ENCODE results near the gene SEPSECS. TPM values are rescaled to one million over a fixed set of nuclear protein-coding genes. Genes with fewer than 3 reads are reported as not detected.

Gene SEPSECS
- total RNA-seq, 1 donor: 6.7 TPM

DNA sequence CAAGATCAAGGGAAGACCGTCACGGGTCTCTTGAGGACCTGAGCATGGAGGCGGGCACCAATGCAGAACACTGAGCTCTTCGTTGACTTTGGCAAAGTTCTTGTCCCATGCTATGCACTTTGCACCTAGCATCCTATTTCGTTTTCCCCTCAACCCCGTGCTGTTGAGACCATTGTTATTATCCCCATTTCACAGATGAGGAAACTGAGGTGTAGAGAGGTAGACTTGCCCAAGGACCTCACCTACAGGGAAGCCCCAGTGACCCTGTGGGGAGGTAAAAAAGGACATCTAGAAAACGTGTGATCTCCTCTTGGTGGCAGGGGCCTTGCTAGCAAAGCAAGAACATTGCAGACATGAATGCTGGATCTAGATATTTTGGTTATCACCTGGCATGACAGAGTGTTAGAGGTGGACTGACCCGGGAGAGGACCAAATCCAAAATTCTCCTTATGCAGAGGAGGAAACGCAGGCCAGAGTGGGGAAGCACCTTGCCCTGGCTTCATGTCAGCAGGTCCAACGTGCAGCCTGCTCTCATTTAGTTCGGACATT lies 48.5 kb downstream of the SEPSECS start:
- no peak for DNase-seq (ENCODE audit: low read depth in 2 of 3, low spot score in 2 of 3)

DNA sequence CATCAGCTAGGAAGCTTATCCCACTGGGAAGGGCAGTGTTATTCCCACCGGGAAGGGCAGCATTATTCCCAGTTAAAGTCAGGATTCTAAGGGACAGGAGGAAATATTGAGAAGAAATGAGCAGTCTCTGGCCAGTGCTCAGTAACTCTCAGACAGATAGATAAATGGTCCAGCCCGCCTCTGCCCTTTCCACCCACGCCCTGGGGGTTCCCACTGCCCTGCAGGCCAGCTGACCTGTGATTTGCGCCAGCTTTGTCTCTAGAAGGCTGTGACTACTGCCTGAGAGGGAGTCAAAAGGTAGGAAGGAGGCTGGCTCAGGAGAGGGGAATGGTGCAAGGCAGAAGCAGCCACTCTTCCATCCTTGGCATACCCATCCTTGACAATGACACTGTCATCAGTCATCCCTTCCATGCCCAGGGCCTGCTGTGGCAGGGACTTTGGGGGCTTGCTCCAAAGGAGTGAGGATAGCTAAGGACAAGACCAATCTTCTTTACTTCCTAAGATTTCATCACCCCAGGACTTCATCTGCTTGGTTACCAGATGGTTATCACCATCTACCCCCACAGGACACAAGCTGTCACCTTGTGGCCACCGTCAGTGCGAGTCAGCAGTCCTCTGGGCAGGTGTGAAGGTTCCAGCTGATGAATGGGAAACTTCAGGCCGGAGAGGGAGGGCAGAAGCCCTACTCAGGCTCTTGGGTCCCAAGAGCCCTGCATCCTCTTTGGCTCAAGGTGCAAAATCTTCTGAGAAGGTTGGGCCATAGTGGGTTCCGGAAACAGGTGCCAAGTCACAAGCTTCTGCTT lies 49.5 kb downstream of the SEPSECS start:
- DNase-seq (ENCODE audit: low read depth in 2 of 3, low spot score in 2 of 3): no peak

DNA sequence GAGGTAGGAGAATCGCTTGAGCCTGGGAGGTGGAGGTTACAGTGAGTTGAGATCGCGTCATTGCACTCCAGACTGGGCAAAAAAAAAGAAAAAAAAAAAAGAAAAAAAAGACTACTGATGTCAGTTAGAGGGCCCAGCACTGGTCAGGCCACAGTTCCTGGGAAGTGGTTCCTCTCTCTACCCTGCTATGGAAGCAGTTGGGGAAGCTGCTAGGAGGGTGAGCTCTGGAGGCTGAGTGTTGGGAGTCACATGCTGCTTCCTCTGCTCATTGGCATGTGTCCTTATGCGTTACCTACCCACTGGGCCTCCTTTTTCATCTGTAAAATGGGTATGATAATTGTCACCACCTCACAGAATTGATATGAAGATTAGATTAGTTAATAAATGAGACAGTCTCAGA lies 50.7 kb downstream of the SEPSECS start:
- no peak for DNase-seq (ENCODE audit: low read depth in 2 of 3, low spot score in 2 of 3)

GRCh38 chr4:25108556-25108955 lies 51.7 kb downstream of the SEPSECS start:
- no peak for DNase-seq (ENCODE audit: low read depth in 2 of 3, low spot score in 2 of 3)

DNA sequence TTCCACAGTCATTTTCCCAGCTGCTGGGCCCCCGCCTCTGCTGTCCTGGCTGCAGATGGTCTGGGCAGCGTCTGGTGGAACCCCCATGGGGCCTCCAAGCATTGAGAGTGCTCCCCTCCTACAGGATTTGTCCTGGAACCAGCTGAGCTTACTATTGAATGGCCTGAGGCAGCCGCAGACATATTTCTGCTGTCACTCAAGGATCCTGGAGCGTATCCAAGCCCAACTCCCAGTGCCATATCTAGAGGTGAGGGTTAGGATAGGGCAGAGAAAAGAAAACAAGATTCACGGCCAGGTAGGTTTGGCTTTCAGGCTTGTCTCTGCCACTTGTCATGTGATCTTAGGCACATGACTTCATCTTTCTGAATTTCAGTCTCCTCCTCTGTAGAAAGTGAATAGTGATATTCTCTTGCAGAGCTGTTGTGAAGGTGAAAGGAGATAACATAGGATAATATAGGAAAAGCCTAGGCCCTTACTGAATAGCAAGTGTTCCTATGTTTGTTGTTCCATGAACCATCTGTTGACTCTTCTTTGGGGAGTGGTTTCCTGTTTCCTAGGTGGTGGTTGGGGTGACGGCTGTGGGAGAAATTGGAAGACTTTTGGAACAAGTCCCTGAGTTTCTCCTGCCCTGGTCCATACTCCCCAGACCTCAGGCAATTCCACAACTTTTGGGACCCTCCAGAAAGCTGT lies 52.3 kb downstream of the SEPSECS start:
- no peak for DNase-seq (ENCODE audit: low read depth in 2 of 3, low spot score in 2 of 3)

DNA sequence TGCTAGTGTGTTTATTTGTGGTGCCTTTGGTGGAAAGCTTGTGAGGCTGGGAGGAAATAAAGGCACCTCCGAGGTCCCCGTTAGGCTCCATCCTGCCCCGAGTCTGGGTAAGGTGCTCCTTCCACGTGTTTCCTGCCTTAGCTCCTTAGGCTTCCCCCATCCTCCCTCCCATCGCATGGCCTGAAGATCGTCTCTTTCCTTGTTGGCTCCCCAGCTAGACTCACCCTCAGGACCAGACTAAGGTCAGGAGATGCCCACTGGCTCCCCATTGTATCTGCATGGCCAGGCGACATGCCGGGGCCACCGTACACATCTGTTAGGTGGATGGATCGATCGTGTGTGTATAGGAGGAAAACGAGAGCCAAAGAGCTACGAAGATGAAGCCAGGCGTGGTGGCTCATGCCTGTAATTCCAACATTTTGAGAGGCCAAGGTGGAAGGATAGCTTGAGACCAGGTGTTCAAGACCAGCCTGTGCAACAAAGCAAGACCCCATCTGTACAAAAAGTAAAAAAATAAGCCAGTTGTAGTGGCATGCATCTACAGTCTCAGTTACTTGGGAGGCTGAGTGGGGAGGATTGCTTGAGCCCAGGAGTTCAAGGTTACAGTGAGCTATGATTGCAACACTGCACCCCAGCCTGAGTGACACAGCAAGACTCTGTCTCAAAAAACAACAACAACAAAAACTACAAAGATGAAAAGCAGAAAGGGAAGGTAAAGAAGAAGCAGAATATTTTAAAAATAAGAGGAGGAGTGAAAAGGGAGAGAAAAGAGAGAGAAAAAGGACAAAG lies 53.7 kb downstream of the SEPSECS start:
- no peak for DNase-seq (ENCODE audit: low read depth in 2 of 3, low spot score in 2 of 3)

DNA sequence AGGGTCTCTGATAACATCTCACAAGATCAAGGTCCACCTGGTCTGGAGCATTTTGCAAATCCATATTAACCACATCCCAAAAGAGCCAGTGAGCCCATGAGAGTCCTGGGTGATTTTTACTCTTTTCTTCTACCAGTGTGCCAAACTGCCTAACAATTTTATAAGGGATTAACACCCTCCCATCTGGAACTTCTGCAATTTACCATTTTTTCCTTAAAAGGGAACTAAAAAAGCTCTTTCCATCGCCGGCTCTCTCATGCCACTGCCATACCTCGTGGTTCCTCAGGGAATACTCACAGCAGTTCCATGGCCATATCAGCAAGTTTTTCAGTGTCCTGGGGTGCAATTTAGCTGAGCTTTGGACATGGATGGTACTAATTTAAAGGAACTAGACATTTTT lies 55.7 kb downstream of the SEPSECS start:
- DNase-seq (ENCODE audit: low read depth in 2 of 3, low spot score in 2 of 3): no peak

DNA sequence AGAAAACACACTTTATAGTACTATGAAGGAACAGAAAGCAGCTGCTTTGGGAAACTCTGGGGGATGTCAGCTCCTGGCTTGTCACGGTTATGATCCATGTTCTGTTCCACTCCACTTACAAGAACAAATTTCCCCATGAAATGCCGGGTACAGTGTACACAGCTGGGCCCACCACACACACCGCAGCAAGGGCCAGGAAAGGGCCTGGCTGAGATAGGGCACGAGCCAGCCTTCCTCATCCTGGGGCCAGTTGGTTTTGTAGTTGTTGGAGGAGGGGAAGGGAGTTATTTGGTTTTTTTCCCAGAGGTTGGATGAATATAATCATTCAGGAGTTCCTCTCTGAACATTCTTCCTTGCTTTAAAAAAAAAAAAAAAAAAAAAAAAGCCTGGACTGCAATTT lies 56.8 kb downstream of the SEPSECS start:
- no peak for DNase-seq (ENCODE audit: low read depth in 2 of 3, low spot score in 2 of 3)

GRCh38 chr4:25101836-25102235 lies 58.4 kb downstream of the SEPSECS start:
- DNase-seq (ENCODE audit: low read depth in 2 of 3, low spot score in 2 of 3): no peak

DNA sequence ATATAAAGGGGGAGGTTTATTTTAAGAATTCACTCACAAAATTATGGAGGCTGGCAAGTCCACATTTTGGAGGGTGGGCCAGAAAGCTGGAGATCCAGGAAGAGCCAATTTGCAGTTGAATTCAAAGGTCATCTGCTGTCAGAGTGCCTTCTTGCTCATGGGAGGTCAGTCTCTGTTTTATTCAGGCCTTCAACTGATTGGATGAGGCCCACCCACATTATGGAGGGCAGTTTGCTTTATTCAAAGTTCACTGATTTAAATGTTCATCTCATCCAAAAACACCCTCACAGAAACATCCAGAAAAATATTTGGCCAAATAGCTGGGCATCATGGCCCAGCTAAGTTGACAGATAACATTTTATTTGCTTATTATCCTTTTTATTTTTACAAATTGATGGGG lies 59.5 kb downstream of the SEPSECS start:
- no peak for DNase-seq (ENCODE audit: low read depth in 2 of 3, low spot score in 2 of 3)

- no peak for DNase-seq (ENCODE audit: low read depth in 2 of 3, low spot score in 2 of 3)
Measured at GRCh38 chr4:25100021-25100555, 60.2 kb downstream of the SEPSECS start.

DNA sequence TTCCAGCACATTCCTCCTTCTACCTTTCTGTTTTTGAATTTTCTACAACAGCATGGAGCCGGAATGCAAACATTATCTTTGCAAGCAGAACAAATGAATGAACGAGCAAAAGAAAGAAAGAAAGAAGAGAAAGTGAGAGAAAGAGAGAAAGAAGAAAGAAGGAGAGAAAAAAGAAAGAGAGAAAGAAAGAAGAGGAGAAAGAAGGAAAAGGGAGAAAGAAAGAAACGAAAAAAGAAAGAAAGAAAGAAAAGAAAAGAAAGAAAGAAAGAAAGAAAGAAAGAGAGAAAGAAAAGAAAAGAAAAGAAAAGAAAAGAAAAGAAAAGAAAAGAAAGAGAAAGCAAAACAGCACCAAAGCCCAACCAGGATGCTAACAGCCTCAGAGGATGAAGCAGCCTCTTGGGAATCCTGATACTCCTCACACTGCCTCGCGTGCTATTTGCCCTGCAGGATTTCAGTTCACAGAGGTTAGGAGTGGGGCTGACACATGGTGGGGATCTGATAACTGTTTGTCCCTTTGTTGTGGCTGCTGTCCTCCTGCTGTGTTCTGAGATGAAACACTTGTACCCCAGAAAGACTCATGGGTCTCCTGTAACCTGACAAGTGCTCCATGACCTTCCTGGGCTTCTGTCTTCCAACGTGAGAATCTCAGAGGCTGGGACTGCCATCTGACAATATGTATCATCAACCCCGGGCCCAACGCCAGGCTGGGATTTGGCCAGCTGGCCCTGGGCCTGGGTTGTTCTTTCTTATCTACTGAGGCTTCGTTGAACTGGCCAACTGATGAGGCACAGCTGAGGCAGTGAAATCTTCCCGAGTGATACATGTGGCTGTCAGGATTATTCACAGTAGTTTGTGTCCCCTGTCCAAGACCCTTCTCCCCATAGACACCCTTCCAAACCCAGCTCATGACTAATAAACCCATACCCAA lies 61.0 kb downstream of the SEPSECS start:
- DNase-seq (ENCODE audit: low read depth in 2 of 3, low spot score in 2 of 3): no peak

GRCh38 chr4:25096981-25097443 lies 63.2 kb downstream of the SEPSECS start:
- no peak for DNase-seq (ENCODE audit: low read depth in 2 of 3, low spot score in 2 of 3)

DNA sequence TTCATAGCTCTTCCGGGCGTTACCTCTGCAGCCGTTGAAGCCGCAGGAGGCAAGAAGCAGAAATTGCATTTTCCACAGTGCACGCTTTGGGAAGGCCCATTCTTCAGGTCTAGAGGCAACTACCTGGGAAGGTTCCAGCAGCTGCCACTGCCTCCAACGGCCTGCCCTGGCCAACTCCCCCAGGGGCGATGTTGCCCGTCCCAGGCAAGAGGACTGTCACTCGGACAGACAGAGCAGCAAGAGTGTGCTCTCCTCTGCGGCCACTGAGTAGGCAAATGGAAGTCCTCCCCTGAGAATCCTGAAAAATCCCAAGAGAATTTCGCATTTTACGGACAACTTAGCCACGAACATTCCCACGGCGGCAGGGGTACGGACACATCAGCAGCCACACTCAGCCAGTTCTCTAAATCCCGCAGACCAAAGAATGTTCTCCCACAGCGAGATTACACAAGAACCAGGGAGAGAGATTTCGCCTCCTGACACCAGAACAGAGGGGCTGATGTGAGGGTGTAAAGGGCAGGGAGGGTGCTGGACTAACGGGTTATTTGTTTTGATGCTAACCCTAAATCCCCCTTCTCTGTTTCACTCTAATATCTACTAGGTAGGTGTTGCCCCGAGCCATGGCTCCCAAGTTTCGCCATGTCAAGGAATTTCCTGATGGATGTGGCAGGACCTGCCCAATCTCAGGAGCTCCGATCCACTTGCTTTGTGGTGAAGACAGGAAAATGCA lies 63.8 kb downstream of the SEPSECS start:
- no peak for DNase-seq (ENCODE audit: low read depth in 2 of 3, low spot score in 2 of 3)

- no peak for DNase-seq (ENCODE audit: low read depth in 2 of 3, low spot score in 2 of 3)
Measured at GRCh38 chr4:25095837-25096236, 64.4 kb downstream of the SEPSECS start.

GRCh38 chr4:25092139-25092538 lies 68.1 kb downstream of the SEPSECS start:
- DNase-seq (ENCODE audit: low read depth in 2 of 3, low spot score in 2 of 3): no peak

DNA sequence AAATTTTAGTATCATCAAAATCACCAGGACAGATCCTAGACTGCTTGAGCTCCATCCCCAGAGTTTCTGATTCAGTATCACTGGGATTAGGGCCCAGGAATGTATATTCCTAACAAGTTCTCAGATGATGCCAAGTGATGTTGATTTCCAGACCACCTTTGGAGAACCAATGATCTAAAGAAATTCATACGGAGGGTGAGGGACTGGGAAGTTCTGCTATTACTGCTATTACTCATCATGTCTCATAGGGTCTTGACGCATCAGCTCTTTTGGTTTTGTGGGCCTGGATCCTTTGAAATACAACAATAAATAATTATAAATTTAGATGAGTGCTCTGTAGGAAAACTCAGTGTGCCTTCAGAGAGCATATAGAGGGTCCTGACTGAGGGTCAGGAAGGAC lies 69.7 kb downstream of the SEPSECS start:
- no peak for DNase-seq (ENCODE audit: low read depth in 2 of 3, low spot score in 2 of 3)

DNA sequence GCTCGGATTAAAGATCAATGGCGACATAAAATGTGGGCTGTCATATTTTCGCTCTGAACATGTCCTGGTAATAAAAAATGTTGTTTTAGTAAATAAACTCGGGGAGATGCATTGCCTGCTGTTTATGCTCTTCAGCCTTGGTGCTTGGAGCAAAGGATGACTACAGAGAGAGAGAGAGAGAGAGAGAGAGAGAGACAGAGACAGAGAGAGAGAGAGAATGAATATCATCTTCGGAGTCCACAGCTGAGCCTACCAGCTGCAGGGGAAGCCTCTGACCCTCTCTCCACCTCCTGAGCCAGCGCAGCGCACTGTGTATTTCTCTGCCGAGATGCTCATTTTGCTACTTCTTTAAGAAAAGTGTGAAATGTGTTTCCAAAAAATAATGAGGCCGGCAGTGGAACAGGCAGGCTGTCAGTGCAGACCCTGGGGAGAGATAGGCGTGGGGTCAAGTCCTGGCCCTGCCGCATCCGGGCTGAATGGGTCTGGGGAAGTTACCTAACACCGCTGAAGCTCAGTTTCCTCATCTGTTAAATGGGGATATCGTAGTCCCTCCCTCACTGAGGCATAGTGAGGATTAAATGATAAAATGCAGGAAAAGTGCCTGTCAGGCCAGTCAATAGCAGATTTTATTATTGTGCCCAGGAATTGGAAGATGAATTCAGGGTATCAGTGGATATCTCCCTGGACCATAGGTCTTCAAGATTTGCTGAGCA lies 71.0 kb downstream of the SEPSECS start:
- DNase-seq (ENCODE audit: low read depth in 2 of 3, low spot score in 2 of 3): no peak

Data from hematopoietic multipotent progenitor cell (in vitro differentiated cells).